Body of pancreas (tissue), 4 donors: ENCODE data around the gene RAB26. TPM values are rescaled to one million over a fixed set of nuclear protein-coding genes. Genes with fewer than 3 reads are reported as not detected.

Source experiments
- ATAC-seq: fragments of 150-250 bp; one replicate; pipeline ENCODE4 v1.9.1; 2016
- DNase-seq, 4 donors: peaks; one replicate each; pipeline ENCODE4 v3.0.0-alpha.2; 2019
- H3K27ac ChIP-seq, 4 donors: fragments of 200-600 bp; sonication (generic); 1 replicate in 3 of 4; 2 replicates in 1 of 4; pipeline versions ENCODE4 v1.5.1 to v1.6.1; 2016 to 2019; ENCODE audit warnings: mild to moderate bottlenecking in 1 of 4, mixed read lengths in 1 of 4, moderate library complexity in 1 of 4
- H3K27me3 ChIP-seq, 2 donors: fragments of 200-600 bp; sonication (generic); one replicate each; pipeline ENCODE4 v1.6.0; 2016; ENCODE audit warnings: mild to moderate bottlenecking in 1 of 2
- H3K36me3 ChIP-seq, 2 donors: fragments of 200-600 bp; sonication (generic); replicated peaks in 1 of 2; 2 replicates each; pipeline ENCODE4 v1.5.1; 2016; ENCODE audit warnings: low read depth in 2 of 2; ENCODE audit not compliant: insufficient read depth in 1 of 2
- H3K4me1 ChIP-seq: fragments of 200-600 bp; sonication (generic); one replicate; pipeline ENCODE4 v1.6.0; 2016
- H3K4me3 ChIP-seq, 2 donors: fragments of 200-600 bp; sonication (generic); 1 replicate in 1 of 2; 2 replicates in 1 of 2; pipeline ENCODE4 v1.5.1; 2016 to 2019
- H3K9me3 ChIP-seq, 3 donors: fragments of 200-600 bp; sonication (generic); 1 replicate in 2 of 3; 2 replicates in 1 of 3; pipeline ENCODE4 v1.5.1; 2016
- CTCF ChIP-seq, 7 experiments: fragments of 450-650 bp in 4 of 7; fragments of 200-600 bp in 3 of 7; sonication (generic) in 3 of 7; IDR thresholded peaks; one replicate each; pipeline ENCODE4 v1.5.1; 2016 to 2019; ENCODE audit warnings: antibody characterized with exemption in 7 of 7
- POLR2A ChIP-seq, 3 donors: fragments of 450-650 bp; IDR thresholded peaks; one replicate each; pipeline ENCODE4 v1.6.1; 2016; ENCODE audit warnings: antibody characterized with exemption in 3 of 3, mild to moderate bottlenecking in 2 of 3
- WGBS, 2 donors: methylation state at CpG; one replicate each; pipeline ENCODE4 v1.1.5; 2017; 5-methylcytosine and 5-hydroxymethylcytosine counted together
- intact Hi-C: fragments of 100-400 bp; cut with DNase I; formaldehyde crosslinking; loops from one replicate; pipeline ENCODE4 v1.15.1; 2023
- total RNA-seq, 2 donors: library from RNA; depleted of rRNA; stranded (reverse); fragments of >200 nt; gene quantifications; one replicate each; pipeline ENCODE4 v1.1.0, GENCODE V29; 2016

Gene RAB26
- total RNA-seq, 2 donors from 2014 or later: 25.4 to 28.8 TPM

DNA sequence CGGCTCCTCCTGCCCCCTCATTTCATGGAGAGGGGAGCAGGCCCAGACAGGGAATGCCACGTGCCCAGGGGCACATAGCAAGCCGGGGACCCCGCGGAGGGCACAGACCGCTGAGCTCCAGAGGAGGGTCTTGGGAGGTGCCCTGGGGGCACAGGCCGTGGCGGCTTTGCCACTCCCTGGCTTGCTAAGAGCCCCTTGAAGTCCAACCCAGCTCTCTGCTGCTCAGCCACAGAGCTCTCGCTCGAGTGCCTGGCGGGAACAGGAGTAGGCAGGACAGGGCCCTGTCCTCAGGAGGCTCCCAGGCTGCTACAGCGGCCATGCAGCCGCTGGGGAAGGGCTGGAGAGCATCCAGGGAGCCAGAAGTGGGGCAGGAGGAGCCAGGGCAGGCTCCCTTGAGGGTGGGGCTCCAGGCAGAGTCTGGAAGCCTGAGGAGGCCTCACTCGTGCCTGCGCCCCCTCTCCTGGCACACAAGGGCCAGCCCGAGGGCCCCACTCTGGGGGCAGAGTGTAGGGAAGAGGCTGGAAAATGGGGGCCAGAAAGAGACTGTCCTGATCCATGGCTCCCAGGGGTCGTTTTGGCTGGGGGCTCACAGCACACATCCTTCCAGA lies 4.4 kb upstream of the RAB26 start:
- Histone ChIP-seq H3K27me3 (no peaks in the 10 kb centered on the region), H3K27ac (no peak overlapping the region), H3K9me3 (no peaks in the 10 kb centered on the region), H3K36me3 (no peaks in the 10 kb centered on the region), H3K4me3 (no peak overlapping the region), H3K4me1 (peaks cover 30% of the 10 kb centered on the region)
- no peak for ATAC-seq
- TF ChIP-seq POLR2A (IDR thresholded peaks at IDR 0.05): no peak
- TF ChIP-seq CTCF (IDR thresholded peaks at IDR 0.05): no peak
- WGBS, 2 donors: 67 to 76% methylated on average over 4 to 15 of the region's 17 CpGs
- DNase-seq: no peak
- intact Hi-C loops: loop anchor here (5.0 kb wide), 1 partner anchor 127 kb away; the partner anchor contains the start of gene NPW

DNA sequence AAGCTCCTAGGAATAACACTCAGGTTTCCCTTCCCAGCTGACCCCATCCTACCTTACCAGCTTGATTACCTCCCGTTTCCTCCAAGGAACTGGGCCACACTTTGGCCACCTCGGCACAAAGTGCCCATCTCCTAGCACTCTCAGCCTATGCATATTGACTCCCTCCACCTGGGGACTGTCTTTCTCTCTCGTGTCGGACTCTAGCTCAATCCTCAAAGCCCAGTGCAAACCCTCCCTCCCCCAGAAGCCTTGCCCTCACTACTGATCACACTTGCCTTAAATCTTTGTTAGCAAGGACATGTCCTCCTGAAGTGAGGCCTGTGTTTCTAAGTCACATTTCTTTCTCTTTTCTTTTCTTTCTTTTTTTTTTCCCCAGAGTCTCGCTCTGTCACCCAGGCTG lies 2.6 kb upstream of the RAB26 start:
- peaks cover 38% of the 10 kb centered on the region for H3K4me1 ChIP-seq
- H3K27me3 ChIP-seq: no peaks in the 10 kb centered on the region
- WGBS, 2 donors: 87 to 88% methylated on average over 5 of the region's 5 CpGs
- DNase-seq (no peak), ATAC-seq (no peak)
- no peaks in the 10 kb centered on the region for H3K36me3 ChIP-seq
- intact Hi-C loops: no loop called here
- TF ChIP-seq POLR2A (IDR thresholded peaks at IDR 0.05) (no peak), CTCF (IDR thresholded peaks at IDR 0.05) (no peak)
- H3K4me3 ChIP-seq: no peak overlapping the region
- no peaks in the 10 kb centered on the region for H3K9me3 ChIP-seq
- no peak overlapping the region for H3K27ac ChIP-seq

- DNase-seq (peak in 1 of 4 donors; percentile 28), ATAC-seq (no peak)
- Histone ChIP-seq H3K4me3 (no peak overlapping the region), H3K27ac (peak overlapping the region; percentile 88 to 95 (median 91)), H3K27me3 (no peaks in the 10 kb centered on the region), H3K9me3 (no peaks in the 10 kb centered on the region), H3K4me1 (peaks cover 53% of the 10 kb centered on the region), H3K36me3 (no peaks in the 10 kb centered on the region)
- WGBS, 2 donors: 50% methylated on average over 6 of the region's 6 CpGs; no CpG with 5 or more reads in 1 of the 2 donors
- TF ChIP-seq CTCF (IDR thresholded peaks at IDR 0.05) (no peak), POLR2A (IDR thresholded peaks at IDR 0.05) (no peak)
- intact Hi-C loops: no loop called here
These were observed 1.0 kb upstream of the RAB26 start for GRCh38 chr16:2147378-2147777.

DNA sequence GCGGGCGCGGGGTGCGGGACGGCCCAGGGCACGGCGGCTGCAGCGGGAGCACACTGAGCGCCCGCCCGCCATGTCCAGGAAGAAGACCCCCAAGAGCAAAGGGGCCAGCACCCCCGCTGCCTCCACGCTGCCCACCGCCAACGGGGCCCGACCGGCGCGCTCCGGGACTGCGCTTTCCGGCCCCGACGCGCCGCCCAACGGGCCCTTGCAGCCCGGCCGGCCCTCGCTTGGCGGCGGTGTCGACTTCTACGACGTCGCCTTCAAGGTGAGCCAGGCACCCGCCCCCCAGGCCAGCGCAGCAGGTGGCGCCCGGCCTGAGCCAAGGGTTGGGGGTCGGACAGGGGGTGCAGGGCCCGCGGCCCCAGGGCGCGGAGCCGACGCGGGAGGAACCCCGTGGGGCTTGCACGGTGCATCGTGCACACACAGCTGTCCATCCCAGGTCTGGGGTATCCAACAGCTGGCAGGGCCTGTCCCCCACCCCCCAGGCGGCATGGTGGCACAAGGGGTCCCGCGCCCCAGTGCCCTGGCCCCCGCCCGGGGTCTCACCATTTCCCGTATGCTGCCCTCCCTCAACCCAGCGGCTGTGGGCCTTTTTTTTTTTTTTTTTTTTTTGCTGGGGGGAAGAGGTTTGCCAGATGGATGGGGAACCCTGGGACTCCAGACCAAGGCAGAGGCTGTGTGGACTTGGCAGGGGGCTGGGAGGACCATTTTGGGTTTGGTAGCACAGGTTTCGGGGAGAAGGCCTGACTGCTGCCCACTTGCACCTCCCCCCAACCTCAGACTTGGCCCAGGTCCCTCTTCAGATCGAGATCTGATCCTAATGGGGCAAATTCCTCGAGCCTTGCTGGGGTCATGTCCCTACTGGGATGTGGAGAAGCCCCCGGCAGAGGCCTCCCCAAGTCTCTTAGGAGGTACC lies 547 bp downstream of the RAB26 start:
- Histone ChIP-seq H3K4me3 (peak overlapping the region; percentile 34 to 39), H3K9me3 (no peaks in the 10 kb centered on the region), H3K27ac (peak overlapping the region; percentile 88 to 95 (median 91)), H3K27me3 (no peaks in the 10 kb centered on the region), H3K36me3 (no peaks in the 10 kb centered on the region), H3K4me1 (peaks cover 69% of the 10 kb centered on the region)
- DNase-seq: peak; percentile 59 to 72 (median 66)
- TF ChIP-seq CTCF (IDR thresholded peaks at IDR 0.05) (peak in 2 of 7 experiments; percentile 30 to 35), POLR2A (IDR thresholded peaks at IDR 0.05) (no peak)
- intact Hi-C loops: no loop called here
- WGBS, 2 donors: 2% methylated on average over 9 to 61 of the region's 62 CpGs
- ATAC-seq: peak; percentile 17
